Loucy (cell line): ENCODE measurements around the gene ARHGAP10.

Experiments used
- CTCF ChIP-seq: fragments of 200-600 bp; sonication (generic); conservative IDR thresholded peaks from 2 replicates; pipeline ENCODE4 v1.5.1; 2014; ENCODE audit warnings: mild to moderate bottlenecking, antibody characterized with exemption, low read length
- EZH2phosphoT487 ChIP-seq: fragments of 200-600 bp; IDR thresholded peaks from 2 replicates; pipeline ENCODE4 v1.6.1; 2018; ENCODE audit warnings: antibody characterized with exemption, mild to moderate bottlenecking, moderate library complexity, borderline replicate concordance

GRCh38 chr4:148022975-148023374, 291.1 kb downstream of the ARHGAP10 start:
- no peak for TF ChIP-seq CTCF
- TF ChIP-seq EZH2phosphoT487: no peak
